OCI-LY7 (cell line): ENCODE results near the gene KLK13.

ENCODE experiments used
- CTCF ChIP-seq: fragments of 200-600 bp; sonication (generic); conservative IDR thresholded peaks from 2 replicates; pipeline ENCODE4 v1.5.1; 2014; ENCODE audit warnings: mild to moderate bottlenecking, antibody characterized with exemption, low read length, moderate library complexity, mixed read lengths
- EZH2phosphoT487 ChIP-seq: fragments of 200-600 bp; sonication (generic); IDR thresholded peaks from 2 replicates; pipeline ENCODE4 v1.6.1; 2018; ENCODE audit warnings: low read depth, borderline replicate concordance, mild to moderate bottlenecking, mixed run types, antibody characterized with exemption, low read length, moderate library complexity, mixed read lengths

GRCh38 chr19:51078104-51078503 lies 13.2 kb upstream of the KLK13 start:
- no peak for TF ChIP-seq EZH2phosphoT487
- no peak for TF ChIP-seq CTCF
